Mesendoderm (in vitro differentiated cells): ENCODE results near the gene CREB3L1.

Experiments
- DNase-seq: peaks from one replicate; pipeline ENCODE4 v3.0.0; 2013
- H2AK5ac ChIP-seq: 2 replicates; pipeline ENCODE4 v1.6.1; 2013; ENCODE audit warnings: low read length, inconsistent platforms
- H2BK120ac ChIP-seq: 2 replicates; pipeline ENCODE4 v1.6.1; 2013; ENCODE audit warnings: low read depth, mild to moderate bottlenecking, low read length, moderate library complexity, mixed read lengths
- H2BK15ac ChIP-seq: replicated peaks from 2 replicates; pipeline ENCODE4 v1.6.1; 2013; ENCODE audit warnings: low read depth, mild to moderate bottlenecking, moderate library complexity
- H2BK5ac ChIP-seq: 2 replicates; pipeline ENCODE4 v1.6.1; 2013; ENCODE audit warnings: low read length, inconsistent platforms
- H3K18ac ChIP-seq: 2 replicates; pipeline ENCODE4 v1.6.1; 2013; ENCODE audit warnings: mild to moderate bottlenecking, low read length, mixed read lengths
- H3K23ac ChIP-seq: one replicate; pipeline ENCODE4 v1.6.1; 2013; ENCODE audit warnings: low read length
- H3K27ac ChIP-seq: 2 replicates; pipeline ENCODE4 v1.5.1; 2013; ENCODE audit warnings: low read depth, mild to moderate bottlenecking, inconsistent platforms, low read length, moderate library complexity
- H3K27me3 ChIP-seq: 2 replicates; pipeline ENCODE4 v1.6.1; 2013; ENCODE audit warnings: low read length, control low read depth, mild to moderate bottlenecking, inconsistent platforms; ENCODE audit not compliant: insufficient read depth, poor library complexity
- H3K36me3 ChIP-seq: 2 replicates; pipeline ENCODE4 v1.6.1; 2013; ENCODE audit warnings: low read length, inconsistent platforms; ENCODE audit not compliant: control insufficient read depth, insufficient read depth
- H3K4ac ChIP-seq: one replicate; pipeline ENCODE4 v1.6.1; 2013; ENCODE audit warnings: low read depth, mild to moderate bottlenecking, low read length, moderate library complexity
- H3K4me1 ChIP-seq: 2 replicates; pipeline ENCODE4 v1.6.1; 2013; ENCODE audit warnings: low read depth, low read length, inconsistent platforms; ENCODE audit not compliant: control insufficient read depth
- H3K4me2 ChIP-seq: 2 replicates; pipeline ENCODE4 v1.6.1; 2013; ENCODE audit warnings: low read length
- H3K4me3 ChIP-seq: 2 replicates; pipeline ENCODE4 v1.5.1; 2013; ENCODE audit warnings: mild to moderate bottlenecking, low read length
- H3K56ac ChIP-seq: one replicate; pipeline ENCODE4 v1.6.1; 2013; ENCODE audit warnings: low read length
- H3K79me1 ChIP-seq: 2 replicates; pipeline ENCODE4 v1.6.1; 2013; ENCODE audit warnings: low read length, inconsistent platforms
- H3K79me2 ChIP-seq: 2 replicates; pipeline ENCODE4 v1.6.1; 2013; ENCODE audit warnings: mild to moderate bottlenecking, low read length; ENCODE audit not compliant: control insufficient read depth, insufficient read depth
- H3K9ac ChIP-seq: 2 replicates; pipeline ENCODE4 v1.6.1; 2013; ENCODE audit warnings: low read length, inconsistent platforms
- H4K5ac ChIP-seq: one replicate; pipeline ENCODE4 v1.6.1; 2013; ENCODE audit warnings: low read length
- H4K8ac ChIP-seq: one replicate; pipeline ENCODE4 v1.6.1; 2013; ENCODE audit warnings: low read depth, mild to moderate bottlenecking, control low read depth, low read length, moderate library complexity
- WGBS: extraction: QIAGEN DNeasy Blood & Tissue Kit; methylation state at CpG from one replicate; pipeline ENCODE4 v1.1.7; 2013; ENCODE audit warnings: low lambda C conversion rate, missing lambda C conversion rate; ENCODE audit not compliant: insufficient coverage; ENCODE audit errors: extremely low coverage; 5-methylcytosine and 5-hydroxymethylcytosine counted together

CREB3L1 gene

GRCh38 chr11:46290011-46290410, 12.5 kb downstream of the CREB3L1 start:
- H3K4ac ChIP-seq = peak overlapping the region; percentile 48
- WGBS = no CpG with 5 or more reads among the region's 2 CpGs
- H4K8ac ChIP-seq = no peak overlapping the region
- no peaks in the 10 kb centered on the region for H3K79me1 ChIP-seq
- no peak overlapping the region for H3K23ac ChIP-seq
- no peaks in the 10 kb centered on the region for H3K36me3 ChIP-seq
- peak overlapping the region; percentile 7 for H2BK5ac ChIP-seq
- no peak overlapping the region for H4K5ac ChIP-seq
- H2BK15ac ChIP-seq = no peak overlapping the region
- H3K27me3 ChIP-seq = no peaks in the 10 kb centered on the region
- peak overlapping the region; percentile 31 for H3K9ac ChIP-seq
- peaks cover 13% of the 10 kb centered on the region for H3K4me1 ChIP-seq
- no peak overlapping the region for H2BK120ac ChIP-seq
- H3K4me2 ChIP-seq = no peak overlapping the region
- no peak overlapping the region for H2AK5ac ChIP-seq
- DNase-seq = no peak
- H3K27ac ChIP-seq = no peak overlapping the region
- no peak overlapping the region for H3K18ac ChIP-seq
- H3K79me2 ChIP-seq = no peaks in the 10 kb centered on the region
- H3K4me3 ChIP-seq = no peak overlapping the region
- peak overlapping the region; percentile 72 for H3K56ac ChIP-seq

GRCh38 chr11:46290598-46291309, 13.3 kb downstream of the CREB3L1 start:
- Histone ChIP-seq H3K27ac (no peak overlapping the region), H3K4me2 (no peak overlapping the region), H3K18ac (peak overlapping the region; percentile 7), H3K23ac (no peak overlapping the region), H4K5ac (no peak overlapping the region), H3K27me3 (no peaks in the 10 kb centered on the region), H3K4me1 (peaks cover 13% of the 10 kb centered on the region), H3K4ac (no peak overlapping the region), H2BK5ac (peak overlapping the region; percentile 7), H4K8ac (no peak overlapping the region), H3K9ac (no peak overlapping the region), H3K56ac (peak overlapping the region; percentile 72), H3K79me1 (no peaks in the 10 kb centered on the region), H3K79me2 (no peaks in the 10 kb centered on the region), H3K4me3 (no peak overlapping the region), H2BK120ac (no peak overlapping the region), H2BK15ac (no peak overlapping the region), H2AK5ac (no peak overlapping the region), H3K36me3 (no peaks in the 10 kb centered on the region)
- WGBS = no CpG with 5 or more reads among the region's 6 CpGs
- DNase-seq = peak; percentile 94

GRCh38 chr11:46291441-46292150, 14.1 kb downstream of the CREB3L1 start:
- Histone ChIP-seq H3K36me3 (no peaks in the 10 kb centered on the region), H3K56ac (peak overlapping the region; percentile 20), H3K9ac (peak overlapping the region; percentile 9), H2AK5ac (no peak overlapping the region), H2BK15ac (no peak overlapping the region), H3K23ac (no peak overlapping the region), H3K4me3 (no peak overlapping the region), H3K79me2 (no peaks in the 10 kb centered on the region), H3K18ac (no peak overlapping the region), H2BK5ac (no peak overlapping the region), H3K4ac (peak overlapping the region; percentile 57), H3K4me2 (no peak overlapping the region), H3K27me3 (no peaks in the 10 kb centered on the region), H4K5ac (no peak overlapping the region), H3K4me1 (peaks cover 18% of the 10 kb centered on the region), H4K8ac (no peak overlapping the region), H3K79me1 (no peaks in the 10 kb centered on the region), H3K27ac (no peak overlapping the region), H2BK120ac (no peak overlapping the region)
- no CpG with 5 or more reads among the region's 10 CpGs for WGBS
- DNase-seq = no peak

- no peak overlapping the region for H3K4me3 ChIP-seq
- no peak overlapping the region for H3K9ac ChIP-seq
- H3K79me1 ChIP-seq = no peaks in the 10 kb centered on the region
- no peaks in the 10 kb centered on the region for H3K27me3 ChIP-seq
- no peak overlapping the region for H3K18ac ChIP-seq
- H3K4me2 ChIP-seq = no peak overlapping the region
- H4K5ac ChIP-seq = no peak overlapping the region
- H3K4ac ChIP-seq = no peak overlapping the region
- no peak overlapping the region for H4K8ac ChIP-seq
- H2BK5ac ChIP-seq = no peak overlapping the region
- no peak for DNase-seq
- no peak overlapping the region for H3K56ac ChIP-seq
- no peak overlapping the region for H2AK5ac ChIP-seq
- H2BK120ac ChIP-seq = no peak overlapping the region
- H3K27ac ChIP-seq = no peak overlapping the region
- H2BK15ac ChIP-seq = no peak overlapping the region
- peaks cover 22% of the 10 kb centered on the region for H3K4me1 ChIP-seq
- no peak overlapping the region for H3K23ac ChIP-seq
- WGBS = no CpG with 5 or more reads among the region's 13 CpGs
- no peaks in the 10 kb centered on the region for H3K79me2 ChIP-seq
- H3K36me3 ChIP-seq = no peaks in the 10 kb centered on the region
Measured at GRCh38 chr11:46293066-46293465, 15.6 kb downstream of the CREB3L1 start.

- Histone ChIP-seq H3K56ac (peak overlapping the region; percentile 46), H3K9ac (peak overlapping the region; percentile 14), H2BK120ac (no peak overlapping the region), H3K79me1 (no peaks in the 10 kb centered on the region), H2BK15ac (no peak overlapping the region), H3K27me3 (no peaks in the 10 kb centered on the region), H3K36me3 (no peaks in the 10 kb centered on the region), H3K27ac (no peak overlapping the region), H3K4me2 (no peak overlapping the region), H3K4ac (no peak overlapping the region), H3K4me3 (no peak overlapping the region), H3K4me1 (peaks cover 22% of the 10 kb centered on the region), H2AK5ac (peak overlapping the region; percentile 71), H2BK5ac (no peak overlapping the region), H4K8ac (no peak overlapping the region), H3K79me2 (no peaks in the 10 kb centered on the region), H3K18ac (no peak overlapping the region), H3K23ac (no peak overlapping the region), H4K5ac (no peak overlapping the region)
- WGBS = no CpG with 5 or more reads among the region's 9 CpGs
- DNase-seq = no peak
Measured at GRCh38 chr11:46293641-46294103, 16.2 kb downstream of the CREB3L1 start.
